ENCODE results near the gene MZF1. TPM values are rescaled to one million over a fixed set of nuclear protein-coding genes. Genes with fewer than 3 reads are reported as not detected.

The MZF1 gene
- total RNA-seq, 2 experiments from 2014 or later: 14.3 to 15.0 TPM

DNA sequence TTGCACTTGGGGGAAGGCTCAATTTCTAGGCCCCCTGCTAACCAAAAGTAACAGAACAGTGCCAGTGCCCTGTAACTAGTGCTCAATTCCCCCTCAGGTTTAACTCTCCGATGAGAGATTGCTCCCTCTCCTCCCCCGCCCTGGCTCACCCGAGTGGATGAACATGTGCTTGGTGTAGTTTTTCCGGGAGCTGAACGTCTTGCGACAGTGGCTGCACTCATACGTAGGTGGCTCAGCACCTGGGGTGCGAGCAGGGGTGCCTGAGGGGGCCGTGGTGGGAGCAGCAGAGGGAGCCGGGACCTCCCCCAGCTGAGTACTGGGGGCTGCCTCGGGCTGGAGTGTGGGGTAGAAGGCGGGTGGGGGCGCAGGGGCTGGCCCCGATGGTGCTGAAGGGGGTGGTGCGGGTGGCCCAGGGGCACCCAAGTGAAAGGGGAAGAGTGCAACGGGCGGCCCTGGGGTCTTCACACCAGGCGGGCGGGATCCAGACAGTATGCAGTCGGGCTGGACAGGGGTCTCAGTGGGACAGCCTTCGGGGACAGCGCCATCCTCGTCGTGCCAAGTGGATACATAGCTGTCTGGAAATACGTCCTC, 56.8 kb downstream of the MZF1 start:
- Mint-ChIP-seq H3K4me3 (peak overlapping the region; percentile 88), H3K27me3 (no peaks in the 10 kb centered on the region), H3K9me3 (ENCODE audit: low read depth) (no peaks in the 10 kb centered on the region), H3K36me3 (ENCODE audit: low read depth) (peaks cover 23% of the 10 kb centered on the region), H3K27ac (no peak overlapping the region), H3K4me1 (peaks cover 35% of the 10 kb centered on the region)
- DNase-seq (no peak), ATAC-seq (no peak)
- intact Hi-C loops (cut with DNase I, micrococcal nuclease): loop anchor here in 1 of 2 experiments (5.0 kb wide), 2 partner anchors 39 to 114 kb away; partner anchors contain the start of gene ZNF446
- CTCF ChIA-PET: interaction anchor here (1.2 kb wide), 1 partner anchor 60 kb away, joined by 3 read pairs; no protein-coding TSS in a partner anchor
- POLR2A ChIA-PET: no interaction called here

DNA sequence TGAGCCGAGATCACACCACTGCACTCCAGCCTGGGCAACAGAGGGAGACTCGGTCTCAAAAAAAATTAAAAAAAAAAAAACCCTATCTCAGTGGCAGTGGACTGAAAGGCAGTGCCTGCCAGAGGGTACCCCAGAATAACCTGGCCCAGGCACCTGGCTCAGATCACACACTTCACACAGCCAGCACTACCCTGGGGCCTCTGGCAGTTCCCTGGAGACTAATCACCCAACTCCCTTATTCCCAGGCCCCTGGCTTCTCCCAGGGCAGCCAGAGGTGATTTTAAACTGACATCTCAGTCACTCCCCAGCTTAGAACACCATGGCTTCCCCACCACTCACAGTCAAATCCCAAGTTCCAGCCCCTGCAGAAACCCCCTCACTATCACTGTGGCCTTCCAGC, 57.9 kb downstream of the MZF1 start:
- Mint-ChIP-seq H3K4me1 (peaks cover 29% of the 10 kb centered on the region), H3K4me3 (peak overlapping the region; percentile 88), H3K27me3 (no peaks in the 10 kb centered on the region), H3K36me3 (ENCODE audit: low read depth) (peaks cover 23% of the 10 kb centered on the region), H3K9me3 (ENCODE audit: low read depth) (no peaks in the 10 kb centered on the region), H3K27ac (peak overlapping the region; percentile 47)
- intact Hi-C loops (cut with DNase I, micrococcal nuclease): loop anchor here in 1 of 2 experiments (5.0 kb wide), 2 partner anchors 38 to 113 kb away; partner anchors contain the start of gene ZNF446
- DNase-seq (no peak), ATAC-seq (no peak)
- ChIA-PET POLR2A (interaction anchor here (1.8 kb wide), 1 partner anchor 29 kb away, joined by 7 read pairs; the partner anchor contains the start of gene TRIM28), CTCF (interaction anchor here (0.9 kb wide), 1 partner anchor 31 kb away, joined by 4 read pairs; no protein-coding TSS in a partner anchor)

- H3K4me1 Mint-ChIP-seq: peaks cover 27% of the 10 kb centered on the region
- H3K27ac Mint-ChIP-seq: peak overlapping the region; percentile 81
- intact Hi-C loops (cut with DNase I, micrococcal nuclease): loop anchor here (1.0 to 5.0 kb wide), 15 partner anchors 15 to 332 kb away; partner anchors contain the start of genes ZNF446 (in 2 of the 2), ERVK3-1 (in 1 of the 2), MZF1 (in 1 of the 2) and UBE2M (in 1 of the 2)
- CTCF ChIA-PET: interaction anchor here (0.5 to 1.8 kb wide), 16 partner anchors 10 to 322 kb away, joined by 3 to 13 read pairs (median 4); partner anchors contain the start of genes CHMP2A and ZNF324B
- ATAC-seq: no peak
- POLR2A ChIA-PET: interaction anchor here (0.6 to 1.8 kb wide), 4 partner anchors 15 to 1241 kb away, joined by 4 to 8 read pairs (median 6); partner anchors contain the start of genes TRIM28 and ZNF584
- no peak for DNase-seq
- peaks cover 23% of the 10 kb centered on the region for H3K36me3 Mint-ChIP-seq (ENCODE audit: low read depth)
- H3K27me3 Mint-ChIP-seq: no peaks in the 10 kb centered on the region
- H3K9me3 Mint-ChIP-seq (ENCODE audit: low read depth): no peaks in the 10 kb centered on the region
- H3K4me3 Mint-ChIP-seq: peak overlapping the region; percentile 88
These were observed 58.5 kb downstream of the MZF1 start for GRCh38 chr19:58514564-58515022.

GRCh38 chr19:58513694-58514563, 59.2 kb downstream of the MZF1 start:
- intact Hi-C loops (cut with DNase I, micrococcal nuclease): loop anchor here (1.0 kb wide), 13 partner anchors 15 to 332 kb away; partner anchors contain the start of genes ERVK3-1 (in 1 of the 2), MZF1 (in 1 of the 2), UBE2M (in 1 of the 2) and ZNF324 (in 1 of the 2)
- Mint-ChIP-seq H3K36me3 (ENCODE audit: low read depth) (peaks cover 21% of the 10 kb centered on the region), H3K4me3 (peak overlapping the region; percentile 88), H3K4me1 (peaks cover 27% of the 10 kb centered on the region), H3K27ac (peak overlapping the region; percentile 81), H3K9me3 (ENCODE audit: low read depth) (no peaks in the 10 kb centered on the region), H3K27me3 (no peaks in the 10 kb centered on the region)
- ChIA-PET CTCF (interaction anchor here (0.5 to 1.8 kb wide), 16 partner anchors 10 to 321 kb away, joined by 3 to 13 read pairs (median 4); partner anchors contain the start of genes CHMP2A and ZNF324B), POLR2A (interaction anchor here (0.6 to 1.8 kb wide), 7 partner anchors 9 to 1241 kb away, joined by 3 to 8 read pairs (median 4); partner anchors contain the start of genes CHMP2A, TRIM28 and ZNF584)
- ATAC-seq (peak; percentile 88), DNase-seq (peak; percentile 99)

- Mint-ChIP-seq H3K9me3 (ENCODE audit: low read depth) (no peaks in the 10 kb centered on the region), H3K27me3 (no peaks in the 10 kb centered on the region), H3K4me3 (peak overlapping the region; percentile 88), H3K27ac (peak overlapping the region; percentile 81), H3K4me1 (peaks cover 22% of the 10 kb centered on the region), H3K36me3 (ENCODE audit: low read depth) (peaks cover 19% of the 10 kb centered on the region)
- intact Hi-C loops (cut with DNase I, micrococcal nuclease): no loop called here
- POLR2A ChIA-PET: interaction anchor here (0.6 to 1.8 kb wide), 6 partner anchors 8 to 105 kb away, joined by 3 to 8 read pairs (median 4); partner anchors contain the start of genes CHMP2A, TRIM28 and ZNF584
- CTCF ChIA-PET: interaction anchor here (0.5 to 1.8 kb wide), 10 partner anchors 9 to 102 kb away, joined by 3 to 13 read pairs (median 4); partner anchors contain the start of genes CHMP2A and ZNF324B
- no peak for DNase-seq
- peak; percentile 0 for ATAC-seq
These were observed 59.9 kb downstream of the MZF1 start for GRCh38 chr19:58513213-58513693.

Small RNAs within 50 kb of the gene (microRNA-seq; reads per million reads assigned to microRNA genes)
- gene MIR6807 (ENCODE audit: borderline replicate concordance): 8.8 reads per million, percentile 26 among the genes with 10 or more reads in this experiment

Other genes with a start within 250 kb of the MZF1 start
- 1 to 10 TPM; 3.1 to 3.8 TPM for gene ZSCAN22, start 246.3 kb downstream of the MZF1 start, total RNA-seq
- gene A1BG, start 219.8 kb downstream of the MZF1 start, total RNA-seq: 1 to 10 TPM; 2.9 to 4.7 TPM
- 1 to 10 TPM; 1.1 to 1.5 TPM for gene ZNF497, start 210.6 kb downstream of the MZF1 start, total RNA-seq
- 1 to 10 TPM; 2.0 to 2.5 TPM for gene ZNF837, start 192.3 kb downstream of the MZF1 start, total RNA-seq
- gene RPS5, start 186.1 kb downstream of the MZF1 start, total RNA-seq: 1,000 to 10,000 TPM; 1,234 to 1,535 TPM
- under 1 TPM; 0.25 to 0.56 TPM for gene RNF225, start 177.7 kb downstream of the MZF1 start, total RNA-seq
- 10 to 100 TPM in 1 of 2 experiments, 1 to 10 TPM in 1; 9.9 to 11.2 TPM for gene ZNF584, start 164.7 kb downstream of the MZF1 start, total RNA-seq
- 1 to 10 TPM; 3.3 to 4.4 TPM for gene ZNF132, start 133.2 kb downstream of the MZF1 start, total RNA-seq
- 1 to 10 TPM; 5.8 to 7.5 TPM for gene ZNF324B, start 121.7 kb downstream of the MZF1 start, total RNA-seq
- gene ZNF324, start 106.3 kb downstream of the MZF1 start, total RNA-seq: 1 to 10 TPM; 4.7 to 7.5 TPM
- gene ZNF446, start 97.0 kb downstream of the MZF1 start, total RNA-seq: 1 to 10 TPM; 4.2 to 4.7 TPM
- 10 to 100 TPM in 1 of 2 experiments, 1 to 10 TPM in 1; 8.9 to 19.5 TPM for gene SLC27A5, start 61.3 kb downstream of the MZF1 start, total RNA-seq
- gene ZBTB45, start 53.5 kb downstream of the MZF1 start, total RNA-seq: 10 to 100 TPM; 10.1 to 11.1 TPM
- 100 to 1,000 TPM; 481 to 758 TPM for gene TRIM28, start 29.3 kb downstream of the MZF1 start, total RNA-seq
- gene CHMP2A, start 18.2 kb downstream of the MZF1 start, total RNA-seq: 100 to 1,000 TPM; 101 to 107 TPM
- gene UBE2M, start 14.7 kb downstream of the MZF1 start, total RNA-seq: 100 to 1,000 TPM; 115 to 138 TPM

Data from activated CD4-positive, alpha-beta T cell treated with anti-CD3 and anti-CD28 coated beads for 36 hours (primary cell).